Medulla oblongata (tissue), 1 donor: ENCODE results near the gene REXO5.
"Not testable (repeated sequence)": the region's sequence is repeated elsewhere in the genome, so short reads cannot be mapped to it uniquely, and the experiment has no call there.

Experiments
- DNase-seq: peaks from one replicate; pipeline ENCODE4 v3.0.0-alpha.2; 2015; ENCODE audit errors: extremely low spot score

REXO5 gene

GRCh38 chr16:20847550-20847949 is 41.2 kb downstream of the REXO5 start:
- DNase-seq, result no peak

DNA sequence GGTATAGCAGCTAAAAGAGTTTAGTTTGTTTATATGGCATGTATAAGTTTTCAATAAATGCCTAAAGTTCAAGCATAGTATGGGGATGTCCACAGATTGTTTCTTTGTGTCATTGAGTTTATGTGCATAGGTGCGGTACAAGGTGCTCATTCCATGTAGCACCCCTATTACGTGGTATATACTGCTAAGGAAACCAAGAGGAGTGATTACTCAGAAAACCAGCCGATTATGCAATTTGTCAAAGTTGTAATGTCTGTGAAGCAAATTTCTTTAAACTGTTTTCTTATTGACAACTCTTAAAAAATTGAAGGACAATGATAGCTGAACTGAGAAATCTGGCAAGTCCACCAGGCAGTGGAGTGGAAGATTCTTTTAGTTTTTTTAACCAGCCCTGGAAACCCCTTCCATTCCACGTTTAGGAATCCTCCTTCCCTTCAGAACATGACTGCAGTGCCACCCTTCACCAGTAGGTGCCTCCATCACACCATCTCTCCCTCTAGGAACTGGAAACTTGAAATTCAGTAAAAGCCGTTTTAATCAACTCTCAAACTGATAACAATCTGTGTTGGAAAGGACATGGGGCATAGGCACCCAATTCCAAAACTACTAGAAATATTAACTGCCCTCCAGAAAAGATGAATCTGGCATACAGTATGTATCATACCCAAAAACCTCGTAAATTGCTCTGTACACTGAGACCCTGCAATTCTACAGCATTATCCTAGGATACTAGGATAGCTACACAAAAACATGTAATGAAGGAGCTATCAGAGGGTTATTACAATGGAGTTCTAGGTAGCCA is 43.5 kb downstream of the REXO5 start:
- DNase-seq, result peak; percentile 86

GRCh38 chr16:20850981-20851380 is 44.7 kb downstream of the REXO5 start:
- no peak for DNase-seq

DNA sequence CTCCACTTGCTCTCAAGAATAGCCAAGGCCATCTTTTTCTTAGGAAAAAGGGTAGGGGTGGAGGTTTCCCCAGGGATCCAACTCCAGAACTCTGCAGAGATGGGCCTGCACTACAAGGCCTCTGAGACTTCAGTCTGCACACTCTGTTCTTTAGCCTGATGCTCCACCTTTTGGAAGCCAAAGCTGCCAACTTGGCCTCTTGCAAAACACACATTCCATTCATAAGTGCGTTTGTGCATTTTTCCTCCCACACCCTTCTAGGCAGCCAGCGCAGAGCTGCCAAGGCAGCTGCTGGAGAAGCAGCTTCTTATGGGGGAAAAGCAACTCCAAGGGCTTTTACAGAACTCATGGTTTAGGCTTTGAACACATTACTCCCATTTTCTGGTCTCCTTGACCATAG is 45.3 kb downstream of the REXO5 start:
- peak; percentile 40 for DNase-seq

DNA sequence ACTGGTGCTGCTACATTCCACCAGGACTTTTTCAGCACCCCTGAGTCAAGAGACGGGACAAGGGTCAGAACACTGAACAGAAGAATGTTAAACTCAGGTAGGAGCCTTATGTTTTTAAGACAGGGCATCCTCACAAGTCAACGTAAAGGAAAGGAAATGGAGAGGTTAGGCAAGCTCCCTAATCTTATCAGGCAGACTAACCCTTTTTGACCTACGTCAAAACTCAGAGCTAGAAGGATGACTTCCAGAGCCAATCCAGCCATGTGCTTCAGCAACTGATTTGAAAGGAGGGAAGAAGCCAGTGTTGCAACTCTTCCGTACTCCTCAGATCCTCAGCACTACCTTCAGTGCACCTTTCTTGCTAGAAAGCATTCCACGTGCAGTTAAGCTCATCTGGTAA is 46.8 kb downstream of the REXO5 start:
- DNase-seq, result no peak

GRCh38 chr16:20853981-20854620 is 47.8 kb downstream of the REXO5 start:
- no peak for DNase-seq

DNA sequence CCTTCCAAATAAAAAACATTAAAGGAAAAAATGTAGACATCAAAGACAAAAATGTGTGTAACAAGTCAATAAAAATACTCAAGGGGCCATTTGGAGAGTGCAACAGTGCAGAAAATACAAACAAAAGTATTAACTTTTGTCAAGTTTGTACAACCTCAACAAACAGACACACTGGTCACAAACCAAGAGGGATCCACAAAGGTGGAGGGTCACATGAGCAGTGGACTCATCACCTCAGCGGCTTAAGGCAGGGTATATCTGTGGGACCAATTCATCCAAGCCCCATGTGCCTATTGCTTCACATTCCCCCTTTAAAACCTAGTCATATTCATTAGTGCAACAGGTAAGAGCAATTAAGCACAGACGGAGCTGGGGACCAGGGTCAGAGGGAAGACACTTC is 48.6 kb downstream of the REXO5 start:
- no peak for DNase-seq

GRCh38 chr16:20857281-20857680 is 51.0 kb downstream of the REXO5 start:
- no peak for DNase-seq

- no peak for DNase-seq
Observed at GRCh38 chr16:20859229-20859628, 52.9 kb downstream of the REXO5 start.

GRCh38 chr16:20859699-20860098 is 53.4 kb downstream of the REXO5 start:
- DNase-seq, result peak; percentile 47

DNA sequence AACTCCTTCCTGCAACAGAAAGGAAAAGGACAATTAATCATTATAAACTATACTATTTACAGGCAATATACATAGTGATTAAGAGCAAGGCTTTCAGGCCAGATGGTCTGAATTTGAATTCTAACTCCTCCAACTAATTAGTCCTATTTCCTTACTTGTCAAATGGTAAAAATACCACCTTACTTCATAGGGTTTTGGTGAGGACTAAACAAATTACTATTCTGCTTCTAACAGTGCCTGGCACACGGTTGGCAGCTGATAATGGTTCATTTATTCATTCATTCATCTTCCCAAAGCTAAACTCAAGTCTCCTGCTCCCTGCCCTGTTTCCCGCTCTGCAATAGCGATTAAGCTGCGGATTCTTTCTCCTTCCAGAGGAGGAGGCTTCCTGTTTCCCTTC is 54.0 kb downstream of the REXO5 start:
- peak; percentile 31 for DNase-seq

GRCh38 chr16:20860995-20861394 is 54.7 kb downstream of the REXO5 start:
- not testable (repeated sequence) for DNase-seq

DNA sequence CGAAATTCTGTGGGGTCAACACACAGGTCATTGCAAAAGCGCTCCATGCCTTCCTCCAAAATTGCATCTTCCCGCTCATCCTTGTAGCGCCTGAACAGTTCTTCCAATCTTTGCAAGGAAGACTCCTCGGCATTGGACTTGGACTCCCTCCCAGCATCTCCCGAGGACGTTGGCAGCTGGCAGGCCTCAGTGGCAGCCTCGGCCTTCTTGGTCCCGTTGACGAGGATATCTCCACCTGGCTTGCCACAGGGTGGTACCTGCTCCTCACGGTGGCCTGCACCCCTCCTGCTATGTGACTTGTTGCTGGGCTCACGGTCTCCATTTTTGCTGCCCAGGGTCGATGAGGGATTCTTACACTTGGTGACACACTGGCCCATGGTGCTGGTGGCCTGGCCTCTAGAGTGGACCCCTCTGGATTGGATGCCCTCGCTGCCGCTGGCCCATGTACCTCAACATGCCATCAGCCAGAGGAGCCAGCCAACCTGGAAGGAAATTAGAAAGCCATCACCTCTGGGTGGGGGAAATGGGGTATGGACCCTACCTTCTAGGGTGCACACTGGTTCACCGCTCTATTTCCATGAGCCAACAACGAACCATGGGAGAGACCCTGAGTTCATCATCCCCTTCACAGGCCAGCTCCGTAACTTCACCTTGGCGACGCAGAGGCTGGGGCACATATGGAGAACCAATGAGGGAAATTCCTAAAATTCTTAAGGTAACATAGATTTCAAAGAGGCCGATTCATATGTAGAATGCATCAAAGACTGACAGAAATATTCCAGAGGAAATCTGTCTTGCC is 56.0 kb downstream of the REXO5 start:
- DNase-seq, result no peak

DNA sequence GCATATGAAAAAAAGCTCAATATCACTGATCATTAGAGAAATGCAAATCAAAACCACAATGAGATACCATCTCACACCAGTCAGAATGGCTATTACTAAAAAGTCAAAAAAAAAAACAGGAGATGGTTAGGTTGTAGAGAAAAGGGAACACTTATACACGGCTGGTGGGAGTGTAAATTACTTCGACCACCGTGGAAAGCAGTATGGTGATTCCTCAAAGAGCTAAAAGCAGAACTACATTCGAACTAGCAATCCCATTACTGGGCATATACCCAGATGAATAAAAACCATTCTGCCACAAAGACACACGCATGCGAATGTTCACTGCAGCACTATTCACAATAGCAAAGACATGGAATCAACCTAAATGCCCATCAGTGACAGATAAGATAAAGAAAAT is 58.0 kb downstream of the REXO5 start:
- DNase-seq, result not testable (repeated sequence)

- DNase-seq, result no peak
Observed at GRCh38 chr16:20865420-20866131, 59.2 kb downstream of the REXO5 start.

GRCh38 chr16:20866145-20866772 is 59.9 kb downstream of the REXO5 start:
- no peak for DNase-seq

DNA sequence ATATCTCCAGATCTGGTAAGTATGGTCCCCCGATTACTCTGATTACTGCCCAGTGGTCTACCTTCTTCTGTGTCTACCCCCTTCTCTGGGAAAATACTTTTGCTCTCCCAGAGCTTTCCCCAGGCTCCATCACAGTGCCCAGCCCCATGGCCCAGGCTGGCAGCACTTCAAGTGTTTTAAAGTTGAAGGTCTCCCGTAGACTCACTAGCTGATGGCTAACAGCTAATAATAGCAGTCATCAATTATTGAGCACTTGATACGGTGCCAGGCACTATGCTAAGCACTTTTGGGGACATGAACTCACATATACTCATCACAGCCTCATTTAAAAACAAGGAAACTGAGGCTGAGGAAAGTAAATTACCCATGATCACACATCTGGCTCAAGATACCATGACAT is 60.5 kb downstream of the REXO5 start:
- no peak for DNase-seq

DNA sequence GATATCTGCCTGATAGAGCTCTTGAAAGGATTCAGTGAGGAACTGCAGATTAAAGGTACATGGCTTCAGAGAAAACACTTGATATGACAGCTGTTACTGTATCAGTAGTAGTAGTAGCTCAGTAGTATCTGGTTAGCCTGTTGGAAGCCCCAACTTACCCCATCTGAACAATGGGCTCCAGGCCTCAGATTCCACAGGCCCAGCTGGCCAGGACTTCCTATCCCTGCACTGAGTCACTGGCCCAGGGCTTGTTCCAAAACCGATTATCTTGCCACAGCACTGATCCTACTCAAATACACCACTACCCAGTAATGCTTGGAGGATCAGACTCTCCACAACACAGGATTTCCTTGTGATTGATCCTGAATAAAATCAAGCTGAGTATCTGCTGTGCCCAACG is 61.3 kb downstream of the REXO5 start:
- DNase-seq, result no peak

GRCh38 chr16:20868890-20869289 is 62.6 kb downstream of the REXO5 start:
- DNase-seq, result peak; percentile 87

DNA sequence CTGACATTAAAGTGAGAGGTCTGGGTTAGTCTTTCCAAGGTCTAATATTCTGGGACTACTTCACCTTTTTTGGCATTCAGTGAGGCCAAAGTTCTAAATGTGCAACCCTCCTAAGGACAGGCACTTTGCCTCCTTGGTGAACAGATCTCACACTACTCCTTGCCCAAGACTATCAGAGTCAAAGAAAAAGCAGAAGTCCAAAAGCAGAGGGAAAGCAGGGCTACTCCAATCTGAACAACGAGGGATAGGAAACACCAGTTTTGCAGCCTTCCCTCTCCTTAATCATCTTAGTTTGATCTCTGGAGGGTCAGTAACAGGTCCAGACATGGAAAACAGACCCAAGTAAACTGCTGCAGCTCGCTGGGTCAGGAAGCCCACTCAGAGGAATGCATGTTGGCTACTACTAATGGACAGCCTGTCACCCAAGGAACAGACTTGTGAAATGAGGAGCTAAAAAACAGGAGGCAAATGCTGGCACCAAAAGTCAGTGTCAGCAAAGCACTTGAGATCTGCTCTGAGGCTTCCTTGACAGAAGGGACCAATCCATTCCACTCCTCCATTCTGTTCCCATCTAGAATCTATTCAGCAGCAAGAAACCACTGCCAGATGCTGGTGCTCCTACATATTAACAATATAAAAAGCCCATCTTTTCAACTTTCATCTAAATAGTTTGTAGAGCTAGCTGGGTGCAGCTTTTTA is 63.9 kb downstream of the REXO5 start:
- no peak for DNase-seq

DNA sequence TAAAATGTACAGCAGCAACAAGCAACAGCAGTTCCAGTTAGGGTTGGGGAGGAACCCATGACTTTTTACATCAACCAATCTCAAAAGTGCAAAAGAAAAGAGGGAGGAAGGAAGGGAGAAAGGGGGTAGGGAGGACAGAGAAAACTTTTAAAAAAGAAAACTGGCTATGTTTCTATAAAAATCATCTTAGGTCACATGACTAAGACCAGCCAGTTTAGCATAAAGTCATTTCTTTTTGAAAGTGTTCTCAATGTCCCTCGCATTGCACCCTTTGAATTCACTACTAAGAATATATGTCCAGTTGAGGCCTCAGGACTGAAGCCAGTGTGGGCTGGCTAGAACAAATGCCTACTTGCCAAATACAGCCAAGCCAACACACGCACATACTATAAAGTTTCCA is 64.9 kb downstream of the REXO5 start:
- DNase-seq, result no peak
